ENCODE measurements around the gene FAM124A. TPM values are rescaled to one million over a fixed set of nuclear protein-coding genes. Genes with fewer than 3 reads are reported as not detected.
"Not testable (repeated sequence)": the region's sequence is repeated elsewhere in the genome, so short reads cannot be mapped to it uniquely, and the experiment has no call there.

FAM124A gene
- total RNA-seq, 1 donor from 2014 or later, result 0.63 TPM

- no peak for TF ChIP-seq CTCF (conservative IDR thresholded peaks at IDR 0.05; ENCODE audit: low read depth, low read length)
- DNase-seq (ENCODE audit: low read depth), result no peak
Measured at GRCh38 chr13:51277928-51278327, 55.7 kb downstream of the FAM124A start.

GRCh38 chr13:51278426-51279130, 56.4 kb downstream of the FAM124A start:
- TF ChIP-seq CTCF (conservative IDR thresholded peaks at IDR 0.05; ENCODE audit: low read depth, low read length), result no peak
- no peak for DNase-seq (ENCODE audit: low read depth)
- no peak overlapping the region for H3K4me3 ChIP-seq (ENCODE audit: low read depth, low read length)

More at GRCh38 chr13:51277928-51278327, 55.7 kb downstream of the FAM124A start:
- H3K4me3 ChIP-seq (ENCODE audit: low read depth, low read length), result no peak overlapping the region

- no peak overlapping the region for H3K4me3 ChIP-seq (ENCODE audit: low read depth, low read length)
- no peak for TF ChIP-seq CTCF (conservative IDR thresholded peaks at IDR 0.05; ENCODE audit: low read depth, low read length)
- DNase-seq (ENCODE audit: low read depth), result no peak
Measured at GRCh38 chr13:51280379-51280940, 58.3 kb downstream of the FAM124A start.

- no peak for DNase-seq (ENCODE audit: low read depth)
- no peak overlapping the region for H3K4me3 ChIP-seq (ENCODE audit: low read depth, low read length)
- TF ChIP-seq CTCF (conservative IDR thresholded peaks at IDR 0.05; ENCODE audit: low read depth, low read length), result no peak
Measured at GRCh38 chr13:51282322-51282721, 60.1 kb downstream of the FAM124A start.

- H3K4me3 ChIP-seq (ENCODE audit: low read depth, low read length); DNase-seq (ENCODE audit: low read depth): not testable (repeated sequence)
Measured at GRCh38 chr13:51282923-51283322, 60.7 kb downstream of the FAM124A start.

- H3K4me3 ChIP-seq (ENCODE audit: low read depth, low read length), result no peak overlapping the region
- DNase-seq (ENCODE audit: low read depth), result no peak
- no peak for TF ChIP-seq CTCF (conservative IDR thresholded peaks at IDR 0.05; ENCODE audit: low read depth, low read length)
Measured at GRCh38 chr13:51283371-51283770, 61.2 kb downstream of the FAM124A start.

GRCh38 chr13:51284339-51284738, 62.1 kb downstream of the FAM124A start:
- TF ChIP-seq CTCF (conservative IDR thresholded peaks at IDR 0.05; ENCODE audit: low read depth, low read length), result no peak
- DNase-seq (ENCODE audit: low read depth), result no peak
- H3K4me3 ChIP-seq (ENCODE audit: low read depth, low read length), result no peak overlapping the region

All from epithelial cell of proximal tubule (primary cell).